HG02938 (cell line): Measurements from ENCODE around the gene PARVG.

Source experiments
- ATAC-seq: cut with Tn5 transposase; IDR thresholded peaks from one replicate; pipeline ENCODE4 v1.9.1; 2021; ENCODE audit warnings: mild to moderate bottlenecking, moderate library complexity; ENCODE audit not compliant: unreplicated experiment

PARVG gene

DNA sequence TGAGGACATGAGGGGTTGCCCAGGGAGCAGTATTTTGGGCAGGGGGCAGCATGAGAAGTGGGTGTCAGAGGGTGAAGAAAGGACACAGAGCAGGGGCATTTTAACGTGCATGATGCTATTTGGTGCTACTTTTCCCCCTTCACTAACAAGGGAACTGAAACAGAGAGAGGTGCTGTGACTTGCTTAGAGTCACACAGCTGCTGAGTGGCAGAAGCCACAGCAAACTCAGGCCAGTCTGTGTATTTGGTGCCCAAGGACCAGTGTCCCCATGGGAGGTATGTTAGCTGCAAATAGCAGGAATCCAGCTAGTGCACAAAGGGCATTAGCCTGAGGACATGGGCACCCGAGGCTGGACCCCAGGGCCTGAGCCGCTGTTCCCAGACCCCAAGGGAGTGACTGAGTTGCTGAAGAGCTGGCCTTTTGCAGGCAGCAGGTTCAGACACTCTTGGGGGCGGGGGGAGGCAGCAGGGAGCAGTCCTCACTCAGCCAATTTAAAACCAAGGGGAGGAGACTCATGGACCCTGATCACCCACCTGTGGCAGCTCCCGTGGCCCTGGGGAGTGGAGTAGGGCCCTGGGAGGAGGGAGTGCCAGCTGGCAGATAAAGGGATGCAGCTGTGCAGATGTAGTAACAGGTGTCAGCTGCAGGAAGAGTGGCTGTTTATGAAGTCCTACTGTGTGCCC, 14.6 kb downstream of the PARVG start:
- ATAC-seq: no peak

GRCh38 chr22:44196241-44196640, 15.5 kb downstream of the PARVG start:
- ATAC-seq: no peak

- no peak for ATAC-seq
These were observed 16.0 kb downstream of the PARVG start for GRCh38 chr22:44196731-44197131.

DNA sequence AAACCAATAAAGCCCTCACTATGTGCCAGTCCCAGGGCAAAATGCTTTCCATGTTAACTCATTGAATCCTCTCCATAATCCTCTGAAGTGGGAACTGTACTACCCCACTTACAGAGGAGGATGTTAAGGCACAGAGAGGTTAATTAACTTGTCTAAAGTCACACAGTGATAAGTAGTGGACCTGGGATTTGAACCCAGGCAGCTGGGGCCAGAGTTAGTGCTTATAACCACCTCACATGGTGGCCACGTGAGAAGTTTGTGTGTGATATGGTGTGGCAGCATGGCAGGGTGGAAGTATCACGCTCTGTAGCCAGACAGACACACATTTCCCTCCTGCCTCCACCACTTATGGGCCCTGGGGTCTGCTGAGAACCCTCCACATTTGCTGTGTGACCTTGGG, 16.5 kb downstream of the PARVG start:
- ATAC-seq: no peak

DNA sequence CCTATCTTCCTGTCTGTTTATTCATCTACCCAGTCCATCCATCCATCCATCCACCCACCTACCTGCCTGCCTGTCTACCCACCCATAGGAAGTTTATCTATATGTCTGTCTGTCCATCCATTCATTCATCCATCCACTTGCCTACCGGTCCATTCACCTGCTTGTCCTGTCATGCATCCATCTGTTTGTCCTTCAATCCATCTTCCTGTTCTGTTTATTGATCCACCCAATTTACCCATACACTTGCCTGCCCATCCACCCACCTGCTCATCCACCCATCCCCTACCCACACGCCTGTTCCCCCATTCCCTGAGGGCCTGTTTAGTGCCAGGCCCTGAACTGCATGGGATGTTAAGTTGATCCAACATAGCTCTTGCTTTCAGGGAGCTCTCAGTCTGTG, 18.4 kb downstream of the PARVG start:
- ATAC-seq: no peak

GRCh38 chr22:44199866-44200265, 19.1 kb downstream of the PARVG start:
- ATAC-seq: no peak

- ATAC-seq: no peak
These were observed 19.7 kb downstream of the PARVG start for GRCh38 chr22:44200451-44200850.

DNA sequence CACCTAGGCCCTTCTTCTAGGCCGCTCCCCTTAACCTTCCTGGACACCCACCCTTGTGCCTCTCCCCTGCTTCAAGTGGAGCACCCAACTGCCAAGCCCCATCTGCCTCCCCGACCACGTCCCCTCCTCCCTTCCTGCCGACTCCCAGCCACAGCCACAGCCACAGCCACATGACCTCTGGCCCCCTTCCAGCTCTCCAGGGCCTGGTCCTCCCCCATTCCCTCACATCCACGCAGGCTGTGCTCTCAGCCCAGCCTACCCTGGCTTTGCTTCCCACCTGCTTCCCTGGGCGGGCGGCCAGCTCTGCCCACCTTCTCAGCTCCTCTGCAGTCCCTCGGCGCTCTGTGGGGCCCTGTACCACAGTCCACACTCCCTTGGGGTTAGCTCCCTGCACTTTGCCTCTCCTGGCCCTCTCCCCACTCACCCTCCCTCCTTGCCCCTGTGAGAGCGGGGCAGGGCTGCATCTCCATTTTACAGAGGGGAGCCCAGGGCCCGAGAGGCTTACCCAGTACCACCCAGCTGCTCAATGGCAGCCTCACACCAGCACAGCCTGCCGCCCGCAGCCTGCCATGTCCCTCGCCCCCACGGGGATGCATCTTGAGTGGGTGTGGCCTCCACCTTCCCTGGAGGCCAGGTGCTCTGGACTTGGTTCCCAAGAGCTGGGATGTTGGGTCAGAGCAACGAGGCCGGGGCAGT, 20.3 kb downstream of the PARVG start:
- ATAC-seq: no peak

DNA sequence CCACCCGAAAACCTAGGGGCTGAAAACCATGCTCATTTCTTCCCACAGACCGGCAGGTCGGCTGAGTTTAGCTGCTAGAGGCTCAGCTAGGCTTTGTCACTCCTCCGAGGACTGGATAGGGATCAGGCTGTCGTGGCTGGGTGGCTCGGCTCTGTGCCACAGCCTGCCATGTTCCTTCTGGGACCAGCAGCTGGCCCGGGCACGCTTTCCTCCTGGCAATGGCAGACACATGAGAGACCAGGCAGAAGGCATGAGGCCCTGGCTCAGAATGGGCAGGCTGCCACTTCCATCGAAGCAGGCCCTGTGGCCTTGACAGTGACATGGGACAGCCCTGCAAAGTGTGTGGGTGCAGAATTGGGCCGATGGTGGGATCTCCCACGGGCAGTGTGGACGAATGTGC, 20.9 kb downstream of the PARVG start:
- ATAC-seq: no peak

DNA sequence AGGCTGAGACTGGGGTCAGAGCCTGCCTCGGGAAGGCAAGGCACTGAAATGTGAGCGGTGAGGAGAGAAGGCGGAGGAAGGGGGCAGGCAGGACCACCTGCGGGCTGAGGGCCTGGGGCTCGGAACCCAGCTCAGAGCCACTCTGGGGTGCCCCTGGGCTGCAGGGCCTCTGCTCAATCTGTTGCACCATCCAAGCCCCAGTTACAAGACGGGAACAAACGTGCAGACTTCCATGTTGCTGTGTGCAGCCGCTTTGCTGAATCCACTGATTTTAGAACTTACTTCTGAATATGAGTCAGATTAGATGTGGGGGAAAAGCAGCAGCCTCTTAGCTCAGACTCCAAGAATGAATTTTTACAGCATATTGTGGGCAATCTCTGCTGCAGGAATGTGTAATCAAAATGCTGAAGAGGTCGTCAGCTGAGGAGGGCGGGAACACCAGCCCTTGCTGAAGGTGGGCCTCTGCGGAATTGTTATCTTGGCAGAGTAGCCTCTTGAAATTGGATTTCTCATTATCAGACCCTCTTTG, 21.6 kb downstream of the PARVG start:
- ATAC-seq: no peak

- no peak for ATAC-seq
These were observed 22.5 kb downstream of the PARVG start for GRCh38 chr22:44203203-44203602.

GRCh38 chr22:44204739-44205515, 24.2 kb downstream of the PARVG start:
- no peak for ATAC-seq

GRCh38 chr22:44205516-44206329, 25.0 kb downstream of the PARVG start:
- ATAC-seq: no peak

GRCh38 chr22:44206330-44206645, 25.6 kb downstream of the PARVG start:
- no peak for ATAC-seq

DNA sequence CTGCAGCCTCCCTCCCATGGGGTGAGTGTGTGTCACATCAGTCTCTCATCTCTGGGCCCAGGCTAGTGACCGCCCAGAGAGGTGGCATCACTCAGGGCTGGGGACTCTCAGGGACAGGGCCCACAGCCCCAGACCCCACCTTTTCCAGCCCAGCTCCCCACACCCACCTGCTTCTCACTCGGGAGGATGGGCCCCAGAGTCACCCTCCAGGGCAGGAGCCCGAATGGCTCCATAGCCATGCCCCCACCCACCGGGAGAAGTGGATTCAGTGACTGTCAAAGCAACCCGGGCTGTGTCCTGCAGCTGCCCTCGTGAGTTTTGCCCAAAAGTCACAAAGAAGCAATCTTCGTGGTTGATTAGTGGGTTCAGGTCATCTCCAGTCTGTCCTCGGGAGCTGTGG, 26.0 kb downstream of the PARVG start:
- no peak for ATAC-seq

GRCh38 chr22:44207173-44207980, 26.7 kb downstream of the PARVG start:
- no peak for ATAC-seq

DNA sequence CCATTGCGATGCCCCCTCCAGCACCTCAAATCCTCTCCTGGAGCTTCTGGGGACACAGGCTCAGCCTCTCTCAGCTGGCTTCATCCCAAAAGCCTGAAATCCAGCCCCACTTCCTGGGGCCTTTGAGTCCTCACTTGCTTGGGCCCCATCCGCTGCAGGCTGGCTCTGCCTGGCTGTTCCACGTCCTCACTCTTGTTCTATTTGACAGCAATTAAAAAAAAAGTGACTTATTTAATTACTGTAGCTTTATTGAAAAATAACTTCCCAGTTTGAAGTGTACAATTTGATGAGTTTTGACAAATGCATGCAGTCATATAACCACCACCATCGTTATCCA, 27.2 kb downstream of the PARVG start:
- ATAC-seq: no peak

GRCh38 chr22:44209343-44209742, 28.6 kb downstream of the PARVG start:
- ATAC-seq: no peak

DNA sequence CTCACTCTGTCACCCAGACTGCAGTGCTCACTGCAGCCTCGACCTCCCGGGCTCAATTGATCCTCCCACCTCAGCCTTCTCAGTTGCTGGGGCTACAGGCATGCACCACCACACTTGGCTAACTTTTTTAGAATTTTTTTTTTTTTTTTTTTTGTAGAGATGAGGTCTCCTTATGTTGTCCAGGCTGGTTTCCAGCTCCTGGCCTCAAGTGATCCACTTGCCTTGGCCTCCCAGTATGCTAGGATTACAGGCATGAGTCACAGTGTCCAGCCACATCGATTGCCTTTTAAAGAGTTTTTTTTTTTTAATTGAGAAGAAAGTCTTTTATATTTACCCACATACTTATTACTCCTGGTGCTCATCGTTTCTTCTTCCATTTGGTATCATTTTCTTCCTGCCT, 30.0 kb downstream of the PARVG start:
- ATAC-seq: no peak

- ATAC-seq: no peak
These were observed 30.7 kb downstream of the PARVG start for GRCh38 chr22:44211256-44211945.
